ENCODE measurements around the gene PIGS. TPM values are rescaled to one million over a fixed set of nuclear protein-coding genes. Genes with fewer than 3 reads are reported as not detected.

PIGS gene
- total RNA-seq, 1 experiment from 2014 or later = 45.8 TPM

- DNase-seq (ENCODE audit: low read depth, low spot score) (no peak), ATAC-seq (no peak)
- ChIA-PET POLR2A (no interaction called here), RAD21 (ENCODE audit: low non-redundant PET in 1 of 2, low total read pairs in 2 of 2, uncharacterized antibody in 2 of 2, unreplicated experiment in 2 of 2) (no interaction called here), CTCF (no interaction called here)
- Histone ChIP-seq H2AFZ (ENCODE audit: low read depth, low read length, poor library complexity, severe bottlenecking) (no peak overlapping the region), H3K27ac (ENCODE audit: low read depth, low read length) (no peak overlapping the region), H3K4me1 (ENCODE audit: control insufficient read depth in 1 of 2, insufficient read depth in 2 of 2, low read length in 2 of 2) (peaks cover 2 to 24% of the 10 kb centered on the region in 2 experiments; a peak in 3 of 4 replicates), H3K4me2 (ENCODE audit: low read length) (no peak overlapping the region), H3K4me3 (replicated peaks in 1 of 2; ENCODE audit: low read depth in 1 of 2, low read length in 2 of 2) (no peak overlapping the region), H3K36me3 (ENCODE audit: control insufficient read depth in 1 of 2, insufficient read depth in 2 of 2, low read length in 2 of 2) (peaks cover 8 to 9% of the 10 kb centered on the region in 2 experiments; a peak in 3 of 4 replicates), H3K27me3 (ENCODE audit: insufficient read depth, low read length) (no peaks in the 10 kb centered on the region), H4K20me1 (ENCODE audit: insufficient read depth) (no peaks in the 10 kb centered on the region), H3K79me2 (ENCODE audit: insufficient read depth, low read length) (peaks cover 16% of the 10 kb centered on the region; the same call in 1 of the 2 replicates), H3K9ac (ENCODE audit: low read length) (no peak overlapping the region), H3K9me3 (ENCODE audit: control insufficient read depth in 1 of 2, insufficient read depth in 1 of 2, low read depth in 1 of 2, low read length in 2 of 2) (no peaks in the 10 kb centered on the region), H3K9me2 (ENCODE audit: insufficient read depth) (no peaks in the 10 kb centered on the region)
- TF ChIP-seq ATF3 (IDR thresholded peaks at IDR 0.05) (no peak), EGR1 (IDR thresholded peaks at IDR 0.05; ENCODE audit: low read depth) (no peak), SIN3A (IDR thresholded peaks at IDR 0.05; ENCODE audit: low read depth) (no peak), ZBTB33 (IDR thresholded peaks at IDR 0.05; ENCODE audit: extremely low read depth, insufficient replicate concordance, low read length) (no peak), RAD21 (IDR thresholded peaks at IDR 0.05; ENCODE audit: low read depth) (no peak), EZH2 (IDR thresholded peaks at IDR 0.05) (no peak), FOSL1 (IDR thresholded peaks at IDR 0.05; ENCODE audit: low read depth) (no peak), ELF1 (IDR thresholded peaks at IDR 0.05; ENCODE audit: borderline replicate concordance, low read depth) (no peak), MAX (IDR thresholded peaks at IDR 0.05) (no peak), TCF7L2 (IDR thresholded peaks at IDR 0.05; ENCODE audit: borderline replicate concordance, extremely low read depth, insufficient read depth, insufficient read length) (no peak), SRF (IDR thresholded peaks at IDR 0.05; ENCODE audit: low read depth) (no peak)
- intact Hi-C loops (cut with micrococcal nuclease) = loop anchor here (2.0 kb wide), 1 partner anchor 55 kb away; no protein-coding TSS in a partner anchor
- no TSS peak for BruUV-seq (replicated peaks)
These were observed 21.8 kb downstream of the PIGS start for GRCh38 chr17:28549236-28550132.
